Common myeloid progenitor, CD34-positive (primary cell): ENCODE results near the gene SCARF2.

ENCODE experiments used
- CTCF ChIA-PET: fragments of 350-600 bp; sonication (Branson Sonifier 250); formaldehyde crosslinking; loops from one replicate; lab custom pipeline; 2021; ENCODE audit warnings: antibody characterized with exemption; lab: Charles Lee
- POLR2A ChIA-PET: fragments of 350-600 bp; sonication (Branson Sonifier 250); formaldehyde crosslinking; loops from one replicate; lab custom pipeline; 2021; ENCODE audit warnings: antibody characterized with exemption; lab: Charles Lee
- DNase-seq, 3 donors: peaks; one replicate each; pipeline versions ENCODE4 v3.0.0 to v3.0.0-alpha.2; 2013
- H3K27ac ChIP-seq, 2 experiments: 1 replicate in 1 of 2; 2 replicates in 1 of 2; pipeline ENCODE4 v1.7.0; 2013; ENCODE audit warnings: inconsistent platforms in 2 of 2, low read length in 2 of 2, mild to moderate bottlenecking in 2 of 2, low read depth in 1 of 2, moderate library complexity in 1 of 2; ENCODE audit not compliant: severe bottlenecking in 2 of 2, insufficient read depth in 1 of 2, poor library complexity in 1 of 2
- H3K27me3 ChIP-seq, 5 experiments: replicated peaks in 2 of 5; 1 replicate in 3 of 5; 2 replicates in 2 of 5; pipeline versions ENCODE4 v1.6.1 to v1.7.0; 2013; ENCODE audit warnings: low read length in 4 of 5, mild to moderate bottlenecking in 2 of 5, moderate library complexity in 2 of 5, inconsistent platforms in 1 of 5; ENCODE audit not compliant: insufficient read depth in 5 of 5, control insufficient read depth in 4 of 5
- H3K36me3 ChIP-seq, 4 experiments: 1 replicate in 2 of 4; 2 replicates in 2 of 4; pipeline versions ENCODE4 v1.6.1 to v1.7.0; 2013; ENCODE audit warnings: low read length in 3 of 4, control low read depth in 1 of 4, mild to moderate bottlenecking in 1 of 4; ENCODE audit not compliant: control insufficient read depth in 4 of 4, insufficient read depth in 4 of 4
- H3K4me1 ChIP-seq, 4 experiments: 1 replicate in 3 of 4; 2 replicates in 1 of 4; pipeline versions ENCODE4 v1.6.1 to v1.7.1; 2013; ENCODE audit warnings: low read length in 3 of 4, mild to moderate bottlenecking in 3 of 4, control low read depth in 1 of 4, inconsistent platforms in 1 of 4, moderate library complexity in 1 of 4; ENCODE audit not compliant: control insufficient read depth in 4 of 4, insufficient read depth in 4 of 4; ENCODE audit errors: control extremely low read depth in 1 of 4
- H3K4me3 ChIP-seq, 7 experiments: 1 replicate in 4 of 7; 2 replicates in 3 of 7; pipeline versions ENCODE4 v1.5.1 to v1.7.0; 2013; ENCODE audit warnings: mild to moderate bottlenecking in 7 of 7, low read length in 6 of 7, moderate library complexity in 6 of 7, inconsistent platforms in 2 of 7, low read depth in 2 of 7, control low read depth in 1 of 7; ENCODE audit not compliant: insufficient read depth in 4 of 7, control insufficient read depth in 1 of 7; ENCODE audit errors: extremely low read depth in 1 of 7
- H3K9me3 ChIP-seq, 5 experiments: 1 replicate in 4 of 5; 2 replicates in 1 of 5; pipeline versions ENCODE4 v1.6.1 to v1.7.1; 2013; ENCODE audit warnings: low read length in 4 of 5, mild to moderate bottlenecking in 2 of 5, inconsistent platforms in 1 of 5, low read depth in 1 of 5, moderate library complexity in 1 of 5; ENCODE audit not compliant: control insufficient read depth in 4 of 5, insufficient read depth in 2 of 5; ENCODE audit errors: control extremely low read depth in 1 of 5
- WGBS: methylation state at CpG from one replicate; pipeline ENCODE4 v1.1.5; 2013; ENCODE audit not compliant: insufficient coverage; 5-methylcytosine and 5-hydroxymethylcytosine counted together

Gene SCARF2

DNA sequence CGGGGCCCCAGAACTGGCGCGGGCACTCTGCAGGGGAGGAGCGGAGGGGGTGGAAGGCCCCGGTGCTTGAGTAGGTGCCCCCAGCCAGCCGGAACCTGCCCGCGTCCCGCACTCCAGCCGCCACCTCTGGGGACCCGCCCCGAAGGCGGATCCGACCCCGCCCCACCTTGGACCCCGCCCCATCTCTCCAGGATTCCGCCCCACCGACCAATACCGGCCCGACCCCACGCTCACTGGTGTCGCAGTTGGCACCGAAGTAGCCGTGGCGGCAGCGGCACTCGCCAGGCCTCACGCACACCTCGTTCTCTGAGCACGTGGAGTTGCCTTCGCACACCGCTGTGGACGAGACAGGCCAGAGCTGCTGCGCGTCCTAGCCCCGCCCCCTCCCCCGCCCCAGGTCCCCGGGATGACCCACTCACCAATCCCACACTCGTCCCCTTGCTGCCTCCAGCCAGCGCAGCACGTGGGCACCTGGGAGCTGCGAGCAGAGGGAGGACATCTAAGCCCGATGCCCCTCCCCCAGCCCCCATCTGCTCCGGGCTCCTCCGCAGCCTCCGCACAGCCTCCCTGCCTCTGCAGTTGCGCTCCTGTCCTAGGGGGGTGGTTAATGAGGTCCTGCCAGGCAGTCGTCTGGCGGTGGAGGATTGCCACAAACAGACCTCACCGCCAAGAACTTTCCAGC lies 6.0 kb downstream of the SCARF2 start:
- Histone ChIP-seq H3K36me3 (no peaks in the 10 kb centered on the region), H3K4me1 (peaks cover 0 to 37% (median 33%) of the 10 kb centered on the region in 4 experiments), H3K27ac (no peak overlapping the region), H3K27me3 (peaks cover 0 to 96% (median 40%) of the 10 kb centered on the region in 5 experiments), H3K4me3 (peak overlapping the region in 3 of 7 experiments; percentile 30 to 75 (median 59)), H3K9me3 (no peaks in the 10 kb centered on the region)
- 25% methylated on average over 35 of the region's 50 CpGs for WGBS
- no peak for DNase-seq
- ChIA-PET CTCF (interaction anchor here (0.8 kb wide), 1 partner anchor 24 kb away, joined by 3 read pairs; no protein-coding TSS in a partner anchor), POLR2A (no interaction called here)

DNA sequence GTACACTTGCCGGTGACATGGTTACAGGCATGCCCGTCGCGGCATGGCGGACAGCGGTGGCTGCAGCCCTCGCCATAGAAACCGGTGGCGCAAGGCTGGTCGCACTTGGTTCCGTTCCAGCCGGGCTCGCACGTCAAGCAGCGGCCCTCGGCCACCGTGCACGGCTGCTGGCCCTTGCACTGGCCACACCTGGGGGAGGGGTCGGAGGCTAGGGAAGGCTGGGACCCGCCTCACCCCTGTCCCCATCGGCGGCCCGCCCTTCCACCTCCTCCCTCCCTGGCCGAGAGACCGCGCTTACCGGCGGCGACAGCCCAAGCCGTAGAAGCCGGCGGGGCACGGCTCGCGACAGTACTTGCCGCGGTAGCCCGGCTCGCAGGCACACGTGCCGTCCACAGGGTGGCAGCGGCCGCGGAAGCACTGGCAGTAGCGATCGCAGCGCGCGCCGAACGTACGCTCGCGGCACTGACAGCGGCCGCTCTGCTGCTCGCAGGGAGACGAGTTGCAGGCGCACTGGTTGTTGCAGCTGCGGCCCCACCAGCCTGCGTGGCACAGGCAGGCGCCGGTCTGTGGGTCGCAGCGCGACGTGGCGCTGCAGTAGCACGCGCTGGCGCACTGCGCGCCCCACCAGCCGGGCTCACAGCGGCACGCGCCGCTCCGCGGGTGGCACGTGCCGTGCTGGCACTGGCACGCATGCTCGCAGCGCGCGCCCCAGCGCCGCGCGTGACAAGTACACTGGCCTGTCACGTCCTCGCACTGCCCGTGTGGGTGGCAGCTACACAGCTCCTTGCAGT lies 6.7 kb downstream of the SCARF2 start:
- ChIA-PET CTCF (interaction anchor here (0.8 kb wide), 1 partner anchor 25 kb away, joined by 3 read pairs; no protein-coding TSS in a partner anchor), POLR2A (no interaction called here)
- no peaks in the 10 kb centered on the region for H3K36me3 ChIP-seq
- DNase-seq = peak; percentile 74 to 88 (median 86)
- H3K27ac ChIP-seq = no peak overlapping the region
- peaks cover 0 to 33% (median 31%) of the 10 kb centered on the region in 4 experiments for H3K4me1 ChIP-seq
- H3K4me3 ChIP-seq = peak overlapping the region in 6 of 7 experiments; percentile 32 to 75 (median 51)
- H3K27me3 ChIP-seq = peaks cover 0 to 96% (median 42%) of the 10 kb centered on the region in 5 experiments
- under 1% methylated on average over 57 of the region's 94 CpGs for WGBS
- H3K9me3 ChIP-seq = no peaks in the 10 kb centered on the region

DNA sequence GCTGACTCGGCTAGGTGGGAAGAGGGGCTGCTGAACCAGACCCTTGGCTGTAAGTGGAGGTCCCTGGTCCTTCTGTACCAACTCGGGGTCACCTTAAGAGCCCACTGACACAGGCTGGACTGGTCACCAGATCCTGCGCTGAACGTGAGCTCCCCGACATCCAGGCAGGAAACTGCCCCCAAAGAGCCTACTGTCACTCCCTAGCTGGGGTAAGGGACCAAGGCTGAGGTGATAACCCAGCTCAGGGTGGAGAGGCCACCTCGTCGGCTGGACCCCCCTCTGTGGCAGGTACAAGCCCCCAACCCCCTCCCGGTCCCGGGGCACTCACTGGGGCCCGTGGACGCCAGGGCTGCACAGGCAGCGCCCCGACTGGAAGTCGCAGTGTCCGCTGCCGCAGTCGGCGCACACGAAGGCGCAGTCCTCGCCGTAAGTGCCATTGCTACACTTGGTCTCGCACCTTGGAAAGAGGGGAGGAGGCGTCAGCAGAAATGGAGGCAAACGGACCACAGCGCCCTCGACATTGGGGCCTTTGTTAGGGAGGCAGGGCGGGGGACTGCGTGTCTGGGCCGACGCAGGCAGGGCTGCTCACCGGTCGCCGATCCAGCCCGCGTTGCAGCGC lies 7.4 kb downstream of the SCARF2 start:
- WGBS = 17% methylated on average over 22 of the region's 37 CpGs
- ChIA-PET POLR2A (no interaction called here), CTCF (interaction anchor here (2.4 to 3.2 kb wide), 2 partner anchors 12 to 26 kb away, joined by 9 to 17 read pairs; no protein-coding TSS in a partner anchor)
- Histone ChIP-seq H3K4me3 (peak overlapping the region in 4 of 7 experiments; percentile 43 to 75 (median 68)), H3K9me3 (no peaks in the 10 kb centered on the region), H3K27me3 (peaks cover 0 to 96% (median 35%) of the 10 kb centered on the region in 5 experiments), H3K36me3 (no peaks in the 10 kb centered on the region), H3K27ac (no peak overlapping the region), H3K4me1 (peaks cover 0 to 40% (median 37%) of the 10 kb centered on the region in 4 experiments)
- DNase-seq = no peak

DNA sequence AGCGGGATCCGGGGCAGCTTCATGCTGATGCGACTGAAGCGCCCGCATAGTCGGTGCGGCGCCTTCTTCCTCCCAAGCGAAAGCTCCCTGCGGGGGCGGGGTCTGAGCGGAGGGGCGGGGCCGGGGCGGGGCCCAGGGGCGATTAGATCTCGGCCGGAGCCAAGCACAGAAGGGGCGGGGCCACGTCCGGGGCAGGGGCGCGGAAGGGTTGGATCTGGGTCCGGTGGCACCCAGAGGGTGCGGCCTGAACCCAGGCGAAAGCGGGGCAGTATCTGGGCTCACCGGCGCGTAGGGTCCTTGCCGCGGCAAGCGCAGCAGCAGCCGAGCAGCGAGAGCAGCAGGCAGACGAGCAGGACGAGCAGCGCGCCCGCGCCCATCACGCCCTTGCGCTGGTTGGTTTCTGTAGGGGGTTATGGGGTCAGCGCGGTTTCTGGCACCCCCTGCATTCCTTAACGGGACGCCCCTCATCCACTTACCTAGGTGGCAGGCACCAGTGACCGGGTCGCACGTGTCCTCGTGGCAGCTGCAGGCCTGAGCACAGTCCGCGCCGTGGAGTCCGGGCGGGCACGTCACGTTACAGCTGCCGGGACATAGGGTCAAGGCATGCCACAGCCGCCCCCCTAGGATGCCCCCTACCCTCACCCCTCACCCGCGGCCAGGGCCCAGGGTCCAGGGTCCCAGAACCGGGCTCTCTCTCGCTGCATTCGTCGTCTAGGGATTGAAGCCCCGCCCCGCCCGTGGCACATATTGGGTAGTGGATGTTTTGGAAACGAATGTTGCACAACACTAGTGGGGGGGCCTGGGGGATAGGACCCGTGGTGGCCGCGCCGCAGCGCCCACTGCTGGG lies 8.1 kb downstream of the SCARF2 start:
- peaks cover 0 to 43% (median 39%) of the 10 kb centered on the region in 4 experiments for H3K4me1 ChIP-seq
- H3K4me3 ChIP-seq = peak overlapping the region; percentile 27 to 75 (median 61)
- DNase-seq = peak; percentile 61 to 75 (median 74)
- no peak overlapping the region for H3K27ac ChIP-seq
- H3K9me3 ChIP-seq = no peaks in the 10 kb centered on the region
- H3K27me3 ChIP-seq = peaks cover 0 to 96% (median 30%) of the 10 kb centered on the region in 5 experiments
- under 1% methylated on average over 58 of the region's 75 CpGs for WGBS
- ChIA-PET POLR2A (no interaction called here), CTCF (interaction anchor here (2.4 to 3.2 kb wide), 2 partner anchors 11 to 27 kb away, joined by 9 to 17 read pairs; no protein-coding TSS in a partner anchor)
- H3K36me3 ChIP-seq = no peaks in the 10 kb centered on the region

DNA sequence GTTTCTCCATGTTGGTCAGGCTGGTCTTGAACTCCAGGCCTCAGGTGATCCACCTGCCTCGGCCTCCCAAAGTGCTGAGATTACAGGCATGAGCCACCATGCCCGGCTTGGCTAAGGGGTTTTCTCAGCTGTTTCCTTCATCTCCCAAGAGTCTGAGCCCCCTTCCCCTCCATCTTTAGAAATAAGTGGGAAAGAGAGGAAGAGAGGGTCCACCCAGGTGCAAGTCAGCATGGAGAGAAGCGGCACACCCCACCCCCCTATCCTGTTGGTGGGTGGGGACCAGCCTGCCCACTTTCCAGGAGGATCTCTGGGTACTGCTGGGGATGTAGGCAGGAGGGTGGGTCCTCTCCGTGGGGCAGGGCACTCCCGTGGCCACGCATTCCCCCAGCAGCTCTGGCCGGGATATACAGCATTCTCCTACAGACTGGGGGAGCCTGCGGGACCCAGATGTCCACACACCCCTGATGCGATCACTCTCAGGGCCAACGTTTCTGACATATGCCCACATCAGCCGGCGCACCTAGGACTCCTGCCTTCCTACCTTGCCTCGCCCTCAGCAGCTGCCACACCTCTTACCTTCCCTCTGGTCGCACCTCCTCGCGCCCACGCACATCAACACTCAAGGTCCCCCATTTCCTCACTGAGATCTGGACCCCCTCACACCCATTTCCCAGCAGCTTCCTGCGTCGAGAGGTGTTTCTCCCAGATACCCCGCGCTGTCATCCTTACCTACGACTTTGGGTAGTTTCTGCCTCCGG lies 8.9 kb downstream of the SCARF2 start:
- CTCF ChIA-PET = interaction anchor here (2.4 to 3.2 kb wide), 2 partner anchors 10 to 28 kb away, joined by 9 to 17 read pairs; no protein-coding TSS in a partner anchor
- Histone ChIP-seq H3K4me3 (peak overlapping the region in 4 of 7 experiments; percentile 22 to 75 (median 52)), H3K27me3 (peaks cover 0 to 95% (median 29%) of the 10 kb centered on the region in 5 experiments), H3K9me3 (no peaks in the 10 kb centered on the region), H3K4me1 (peaks cover 0 to 47% (median 45%) of the 10 kb centered on the region in 4 experiments), H3K36me3 (no peaks in the 10 kb centered on the region), H3K27ac (no peak overlapping the region)
- WGBS = 50% methylated on average over 23 of the region's 23 CpGs
- POLR2A ChIA-PET = interaction anchor here (0.6 kb wide), 2 partner anchors 10 to 1510 kb away, joined by 3 to 4 read pairs; no protein-coding TSS in a partner anchor
- DNase-seq = no peak
